Neuronal stem cell (in vitro differentiated cells): ENCODE measurements around the gene CAMK1.

Experiments
- DNase-seq: peaks from one replicate; pipeline ENCODE4 v3.0.0-alpha.2; 2013; ENCODE audit warnings: low spot score
- H2AFZ ChIP-seq: one replicate; pipeline ENCODE4 v1.6.1; 2013; ENCODE audit warnings: mild to moderate bottlenecking, low read length, inconsistent platforms
- H2AK5ac ChIP-seq: 2 replicates; pipeline ENCODE4 v1.6.1; 2013; ENCODE audit warnings: low read depth, mild to moderate bottlenecking, inconsistent platforms, low read length, moderate library complexity, mixed read lengths
- H2BK120ac ChIP-seq: 2 replicates; pipeline ENCODE4 v1.6.1; 2013; ENCODE audit warnings: low read depth, mild to moderate bottlenecking, inconsistent platforms, low read length, moderate library complexity, mixed read lengths
- H2BK12ac ChIP-seq: one replicate; pipeline ENCODE4 v1.6.1; 2013; ENCODE audit warnings: low read length, inconsistent platforms
- H2BK15ac ChIP-seq: 2 replicates; pipeline ENCODE4 v1.6.1; 2013; ENCODE audit warnings: mild to moderate bottlenecking, low read length, inconsistent platforms, mixed read lengths
- H2BK5ac ChIP-seq: one replicate; pipeline ENCODE4 v1.6.1; 2013; ENCODE audit warnings: inconsistent platforms, mild to moderate bottlenecking, low read length, moderate library complexity
- H3K14ac ChIP-seq: one replicate; pipeline ENCODE4 v1.6.1; 2013; ENCODE audit warnings: low read length, inconsistent platforms
- H3K18ac ChIP-seq: 2 replicates; pipeline ENCODE4 v1.6.1; 2013; ENCODE audit warnings: low read length, inconsistent platforms
- H3K23ac ChIP-seq: 2 replicates; pipeline ENCODE4 v1.6.1; 2013; ENCODE audit warnings: low read depth, mild to moderate bottlenecking, mixed read lengths, low read length, inconsistent platforms; ENCODE audit not compliant: poor library complexity
- H3K27ac ChIP-seq: replicated peaks from 3 replicates; pipeline ENCODE4 v1.5.1; 2013; ENCODE audit warnings: low read length, inconsistent platforms
- H3K27me3 ChIP-seq, 3 experiments: 2 replicates each; pipeline ENCODE4 v1.6.1; 2013; ENCODE audit warnings: low read length in 3 of 3, mild to moderate bottlenecking in 2 of 3, inconsistent platforms in 1 of 3, low read depth in 1 of 3, mixed read lengths in 1 of 3, moderate library complexity in 1 of 3; ENCODE audit not compliant: control insufficient read depth in 3 of 3, insufficient read depth in 3 of 3
- H3K36me3 ChIP-seq, 2 donors: replicated peaks in 1 of 2; 2 replicates each; pipeline ENCODE4 v1.6.1; 2013; ENCODE audit warnings: low read length in 2 of 2; ENCODE audit not compliant: control insufficient read depth in 2 of 2, insufficient read depth in 2 of 2
- H3K4ac ChIP-seq: 2 replicates; pipeline ENCODE4 v1.6.1; 2013; ENCODE audit warnings: inconsistent platforms, mild to moderate bottlenecking, low read length, moderate library complexity
- H3K4me1 ChIP-seq, 2 donors: 1 replicate in 1 of 2; 2 replicates in 1 of 2; pipeline ENCODE4 v1.6.1; 2013; ENCODE audit warnings: low read length in 2 of 2, low read depth in 1 of 2; ENCODE audit not compliant: control insufficient read depth in 2 of 2, insufficient read depth in 1 of 2
- H3K4me2 ChIP-seq: one replicate; pipeline ENCODE4 v1.6.1; 2013; ENCODE audit warnings: mild to moderate bottlenecking, low read length, inconsistent platforms; ENCODE audit not compliant: insufficient read depth, poor library complexity, severe bottlenecking
- H3K4me3 ChIP-seq, 2 donors: 2 replicates each; pipeline ENCODE4 v1.5.1; 2013; ENCODE audit warnings: low read length in 2 of 2, mild to moderate bottlenecking in 2 of 2, inconsistent platforms in 1 of 2, moderate library complexity in 1 of 2
- H3K79me1 ChIP-seq: one replicate; pipeline ENCODE4 v1.6.1; 2013; ENCODE audit warnings: low read depth, mild to moderate bottlenecking, inconsistent platforms, low read length, moderate library complexity
- H3K9ac ChIP-seq: one replicate; pipeline ENCODE4 v1.6.1; 2013; ENCODE audit warnings: mild to moderate bottlenecking, low read depth, low read length, inconsistent platforms; ENCODE audit not compliant: poor library complexity
- H3K9me3 ChIP-seq, 2 donors: replicated peaks in 1 of 2; 2 replicates each; pipeline versions ENCODE3 to v1.6.1; 2013; ENCODE audit warnings: low read length in 2 of 2, mild to moderate bottlenecking in 2 of 2, inconsistent platforms in 1 of 2, low read depth in 1 of 2, mixed read lengths in 1 of 2, moderate library complexity in 1 of 2; ENCODE audit not compliant: control insufficient read depth in 2 of 2, insufficient read depth in 1 of 2
- H4K8ac ChIP-seq: one replicate; pipeline ENCODE4 v1.6.1; 2013; ENCODE audit warnings: low read depth, mild to moderate bottlenecking, inconsistent platforms, low read length, moderate library complexity
- H4K91ac ChIP-seq: one replicate; pipeline ENCODE4 v1.6.1; 2013; ENCODE audit warnings: low read length, low read depth, mild to moderate bottlenecking, inconsistent platforms; ENCODE audit not compliant: poor library complexity
- WGBS, 2 donors: extraction: QIAGEN DNeasy Blood & Tissue Kit; methylation state at CpG; one replicate each; pipeline ENCODE4 v1.1.7; 2013; ENCODE audit warnings: missing lambda C conversion rate in 2 of 2, mixed read lengths in 1 of 2; ENCODE audit not compliant: insufficient read length in 2 of 2, insufficient replicate concordance in 1 of 2; ENCODE audit errors: extremely low coverage in 2 of 2; 5-methylcytosine and 5-hydroxymethylcytosine counted together

CAMK1 gene

DNA sequence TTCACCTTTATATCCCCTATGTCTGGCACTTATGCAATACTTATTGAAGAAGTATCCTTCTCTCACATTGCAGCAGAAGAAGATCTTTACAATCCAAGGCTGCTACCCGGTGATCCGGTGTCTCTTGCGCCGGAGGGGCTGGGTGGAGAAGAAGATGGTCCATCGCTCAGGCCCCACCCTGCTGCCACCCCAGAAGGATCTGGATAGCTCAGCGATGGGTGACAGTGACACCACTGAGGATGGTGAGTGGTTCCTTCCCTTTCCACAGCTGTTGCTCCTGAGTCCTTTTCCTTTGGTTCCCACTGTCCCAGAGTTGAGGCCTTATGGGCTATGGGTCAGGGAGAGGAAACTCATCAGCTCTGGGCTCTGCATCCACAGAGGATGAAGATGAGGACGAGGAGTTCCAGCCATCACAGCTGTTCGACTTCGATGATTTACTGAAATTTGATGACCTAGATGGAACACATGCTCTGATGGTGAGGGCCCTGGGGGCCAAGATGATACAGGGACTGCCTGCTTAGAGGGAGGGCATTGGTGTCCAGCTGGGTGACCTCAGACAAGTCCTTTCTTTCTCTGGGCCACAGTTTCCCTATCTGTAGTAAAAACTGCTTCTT is 43.2 kb upstream of the CAMK1 start:
- no peak overlapping the region for H4K91ac ChIP-seq
- WGBS, 2 donors, result no CpG with 5 or more reads among the region's 9 CpGs
- no peak overlapping the region for H2AFZ ChIP-seq
- peaks cover 0 to 10% of the 10 kb centered on the region in 2 donors for H3K4me1 ChIP-seq
- no peak overlapping the region for H4K8ac ChIP-seq
- H3K4me2 ChIP-seq, result no peak overlapping the region
- no peak overlapping the region for H3K23ac ChIP-seq
- H3K4me3 ChIP-seq, result no peak overlapping the region
- no peak for DNase-seq
- H2BK12ac ChIP-seq, result no peak overlapping the region
- H2BK15ac ChIP-seq, result no peak overlapping the region
- no peak overlapping the region for H2BK120ac ChIP-seq
- no peaks in the 10 kb centered on the region for H3K9me3 ChIP-seq
- H3K36me3 ChIP-seq, result peaks cover 5 to 68% of the 10 kb centered on the region in 2 donors
- H2BK5ac ChIP-seq, result no peak overlapping the region
- H3K9ac ChIP-seq, result no peak overlapping the region
- no peak overlapping the region for H2AK5ac ChIP-seq
- H3K27me3 ChIP-seq, result no peaks in the 10 kb centered on the region
- H3K27ac ChIP-seq, result no peak overlapping the region
- no peak overlapping the region for H3K14ac ChIP-seq
- H3K79me1 ChIP-seq, result no peaks in the 10 kb centered on the region
- no peak overlapping the region for H3K4ac ChIP-seq
- H3K18ac ChIP-seq, result no peak overlapping the region

DNA sequence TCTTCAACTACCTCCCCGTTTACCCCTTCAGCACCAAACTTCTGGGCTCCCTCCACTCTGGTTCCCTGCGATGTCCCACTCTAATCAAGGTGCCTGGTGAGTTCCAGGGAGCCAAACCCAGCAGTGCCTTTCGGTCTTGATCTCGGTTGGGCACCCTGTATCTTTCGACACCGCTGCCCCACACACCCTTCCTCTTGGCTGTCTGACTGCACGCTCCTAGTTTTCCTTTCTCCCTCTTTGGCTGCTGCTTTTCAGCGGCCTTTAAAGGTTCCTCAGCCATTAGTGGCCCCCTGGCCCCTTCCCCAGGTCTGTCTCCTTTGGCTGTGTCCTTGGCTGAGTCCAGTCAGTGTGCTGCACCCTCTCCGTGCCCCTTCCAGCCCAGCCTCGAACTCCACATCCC is 41.1 kb upstream of the CAMK1 start:
- Histone ChIP-seq H2BK5ac (no peak overlapping the region), H2BK120ac (no peak overlapping the region), H4K91ac (no peak overlapping the region), H2AFZ (no peak overlapping the region), H3K4ac (no peak overlapping the region), H2BK12ac (peak overlapping the region; percentile 34), H3K9me3 (no peaks in the 10 kb centered on the region), H3K14ac (no peak overlapping the region), H3K27ac (no peak overlapping the region), H3K27me3 (no peaks in the 10 kb centered on the region), H3K9ac (no peak overlapping the region), H3K23ac (no peak overlapping the region), H3K4me1 (peaks cover 0 to 14% of the 10 kb centered on the region in 2 donors), H4K8ac (no peak overlapping the region), H3K4me2 (no peak overlapping the region), H2BK15ac (no peak overlapping the region), H3K18ac (no peak overlapping the region), H2AK5ac (no peak overlapping the region), H3K79me1 (peaks cover 1% of the 10 kb centered on the region), H3K36me3 (peaks cover 5 to 80% of the 10 kb centered on the region in 2 donors), H3K4me3 (no peak overlapping the region)
- WGBS, 2 donors, result 100% methylated on average over 1 of the region's 10 CpGs; no CpG with 5 or more reads in 1 of the 2 donors
- no peak for DNase-seq

DNA sequence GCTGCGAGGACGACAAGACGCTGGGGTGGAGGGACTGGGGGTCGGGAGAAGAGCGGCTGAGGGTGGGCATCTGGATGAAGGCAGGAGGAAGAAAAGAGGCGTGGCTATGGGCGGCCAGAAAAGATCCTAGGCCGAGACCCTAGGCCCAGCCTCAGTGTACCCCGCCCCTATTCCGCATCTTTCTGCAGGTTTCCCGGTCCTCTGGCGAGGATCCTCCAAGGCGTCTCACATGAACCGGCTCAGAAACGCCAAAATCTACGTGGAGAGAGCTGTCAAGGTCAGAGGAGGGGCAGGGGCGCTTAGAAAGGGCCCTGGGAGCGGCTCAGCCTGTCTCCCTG is 40.7 kb upstream of the CAMK1 start:
- H4K91ac ChIP-seq, result no peak overlapping the region
- no peak overlapping the region for H2BK12ac ChIP-seq
- no peak for DNase-seq
- H4K8ac ChIP-seq, result no peak overlapping the region
- H3K14ac ChIP-seq, result no peak overlapping the region
- H3K36me3 ChIP-seq, result peaks cover 6 to 84% of the 10 kb centered on the region in 2 donors
- no peak overlapping the region for H2AK5ac ChIP-seq
- no peak overlapping the region for H3K27ac ChIP-seq
- no CpG with 5 or more reads among the region's 18 CpGs for WGBS, 2 donors
- H2AFZ ChIP-seq, result no peak overlapping the region
- no peaks in the 10 kb centered on the region for H3K9me3 ChIP-seq
- H3K4me1 ChIP-seq, result peaks cover 0 to 14% of the 10 kb centered on the region in 2 donors
- H3K4me3 ChIP-seq, result peak overlapping the region in 1 of 2 donors; percentile 87
- H3K9ac ChIP-seq, result peak overlapping the region; percentile 88
- peaks cover 3% of the 10 kb centered on the region for H3K79me1 ChIP-seq
- no peak overlapping the region for H2BK15ac ChIP-seq
- H2BK120ac ChIP-seq, result no peak overlapping the region
- peak overlapping the region; percentile 93 for H3K18ac ChIP-seq
- no peak overlapping the region for H2BK5ac ChIP-seq
- peak overlapping the region; percentile 75 for H3K4me2 ChIP-seq
- no peak overlapping the region for H3K23ac ChIP-seq
- no peak overlapping the region for H3K4ac ChIP-seq
- H3K27me3 ChIP-seq, result no peaks in the 10 kb centered on the region

DNA sequence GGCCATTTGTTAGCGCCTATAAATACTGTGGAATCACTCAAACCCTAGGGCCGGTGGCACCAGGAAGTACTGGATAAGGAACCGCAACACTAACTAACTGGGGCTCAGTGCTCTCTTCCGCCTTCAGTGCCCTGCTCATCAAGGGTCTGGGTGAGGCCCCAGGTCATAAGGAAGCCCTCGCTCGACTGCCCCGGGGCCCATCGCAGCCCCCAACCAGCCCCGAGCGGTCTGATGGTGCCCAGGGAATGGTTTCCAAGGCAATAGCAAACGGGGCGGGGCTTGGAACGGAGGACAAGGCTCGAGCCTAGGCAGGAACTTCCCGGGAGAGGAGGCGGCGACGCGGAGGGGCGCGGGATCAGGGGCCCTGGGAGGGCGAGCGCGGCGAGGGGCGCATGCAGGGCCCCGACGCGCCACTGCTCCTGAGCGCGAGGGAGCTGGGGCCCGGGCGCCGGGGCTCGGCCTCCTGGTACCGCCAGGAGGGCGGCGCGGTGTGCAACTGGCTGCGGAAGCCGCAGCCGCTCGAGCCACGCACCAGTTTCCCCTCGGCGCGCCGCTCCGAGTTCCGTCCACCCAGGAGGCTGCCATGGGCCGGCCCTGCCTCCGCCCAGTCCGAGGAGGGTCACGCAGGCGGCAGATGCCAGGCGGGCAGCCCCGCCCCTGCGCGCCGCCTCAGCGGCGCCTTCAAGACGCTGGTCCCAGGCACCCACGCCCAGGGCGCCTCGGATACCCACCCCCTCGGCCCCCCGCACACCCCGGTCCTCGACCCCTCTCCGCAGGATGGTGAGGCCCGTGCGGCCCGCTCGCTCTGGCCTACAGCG is 40.1 kb upstream of the CAMK1 start, which contains the start of gene TTLL3:
TTLL3 (plus strand) TSS at position 648 of the 818 bp plus-strand sequence. CDS start 400 bp downstream, outside the sequence.
- Histone ChIP-seq H2BK120ac (no peak within 1 kb of the TSS), H2AFZ (no peak within 1 kb of the TSS), H3K4me1 (peaks cover 0 to 14% of the 10 kb centered on the region in 2 donors), H3K18ac (peak within 1 kb of the TSS; percentile 93), H3K23ac (no peak within 1 kb of the TSS), H3K9ac (peak within 1 kb of the TSS; percentile 88), H2BK5ac (peak within 1 kb of the TSS; percentile 72), H3K14ac (no peak within 1 kb of the TSS), H3K4me3 (peak within 1 kb of the TSS; percentile 4 to 87), H3K27me3 (no peaks in the 10 kb centered on the region), H3K4me2 (peak within 1 kb of the TSS; percentile 75), H2BK12ac (peak within 1 kb of the TSS; percentile 34), H4K8ac (no peak within 1 kb of the TSS), H4K91ac (no peak within 1 kb of the TSS), H3K79me1 (peaks cover 4% of the 10 kb centered on the region), H3K9me3 (no peaks in the 10 kb centered on the region), H3K4ac (peak within 1 kb of the TSS; percentile 15), H3K36me3 (peaks cover 8 to 86% of the 10 kb centered on the region in 2 donors), H2BK15ac (peak within 1 kb of the TSS; percentile 27), H2AK5ac (peak within 1 kb of the TSS; percentile 59), H3K27ac (peak within 1 kb of the TSS; percentile 53)
- WGBS, 2 donors, result no CpG with 5 or more reads among the region's 76 CpGs
- DNase-seq, result peak; percentile 67
